HEK293T (cell line): Measurements from ENCODE around the gene CNGA4.

Source experiments
- CTCF ChIA-PET: fragments of 350-600 bp; formaldehyde crosslinking; extraction: SDS; loops from one replicate; lab custom pipeline; 2021; ENCODE audit warnings: antibody characterized with exemption, inconsistent platforms; lab: Yijun Ruan, JAX
- POLR2A ChIA-PET: fragments of 350-600 bp; formaldehyde crosslinking; extraction: SDS; loops from one replicate; lab custom pipeline; 2020; ENCODE audit warnings: antibody characterized with exemption, inconsistent platforms; lab: Yijun Ruan, JAX
- DNase-seq: peaks from one replicate; pipeline ENCODE4 v3.0.0; 2012; ENCODE audit warnings: mixed read lengths; ENCODE audit errors: extremely low spot score
- ARNT ChIP-seq: fragments of 450-650 bp; IDR thresholded peaks from 2 replicates; pipeline ENCODE4 v1.6.1; 2017; ENCODE audit warnings: mild to moderate bottlenecking
- BHLHE40 ChIP-seq: fragments of 450-650 bp; IDR thresholded peaks from 2 replicates; pipeline ENCODE4 v1.6.1; 2016; ENCODE audit warnings: mild to moderate bottlenecking, moderate library complexity, borderline replicate concordance
- CTBP1 ChIP-seq: fragments of 450-650 bp; IDR thresholded peaks from 2 replicates; pipeline ENCODE4 v1.6.1; 2016; ENCODE audit warnings: borderline replicate concordance
- ELF4 ChIP-seq: fragments of 450-650 bp; IDR thresholded peaks from 2 replicates; pipeline ENCODE4 v1.6.1; 2017; ENCODE audit warnings: antibody characterized with exemption
- FOXA1 ChIP-seq: fragments of 450-650 bp; IDR thresholded peaks from 2 replicates; pipeline ENCODE4 v1.6.1; 2016; ENCODE audit warnings: mild to moderate bottlenecking
- FOXK2 ChIP-seq: fragments of 450-650 bp; IDR thresholded peaks from 2 replicates; pipeline ENCODE4 v1.6.1; 2016; ENCODE audit warnings: mild to moderate bottlenecking
- FOXM1 ChIP-seq: fragments of 450-650 bp; IDR thresholded peaks from 2 replicates; pipeline ENCODE4 v1.6.1; 2017; ENCODE audit warnings: mild to moderate bottlenecking, borderline replicate concordance
- HDGF ChIP-seq: fragments of 450-650 bp; IDR thresholded peaks from 2 replicates; pipeline ENCODE4 v1.6.1; 2017; ENCODE audit warnings: antibody characterized with exemption, borderline replicate concordance
- L3MBTL2 ChIP-seq: fragments of 450-650 bp; conservative IDR thresholded peaks from 2 replicates; pipeline ENCODE4 v1.6.1; 2016; ENCODE audit warnings: mild to moderate bottlenecking
- LEF1 ChIP-seq: fragments of 450-650 bp; IDR thresholded peaks from 2 replicates; pipeline ENCODE4 v1.6.1; 2017; ENCODE audit warnings: mild to moderate bottlenecking, borderline replicate concordance
- NFRKB ChIP-seq: fragments of 450-650 bp; IDR thresholded peaks from 2 replicates; pipeline ENCODE4 v1.6.1; 2016; ENCODE audit warnings: mild to moderate bottlenecking, moderate library complexity
- PKNOX1 ChIP-seq: fragments of 450-650 bp; IDR thresholded peaks from 2 replicates; pipeline ENCODE4 v1.6.1; 2016
- SP1 ChIP-seq: fragments of 450-650 bp; IDR thresholded peaks from 2 replicates; pipeline ENCODE4 v1.6.1; 2017
- SUZ12 ChIP-seq: fragments of 450-650 bp; IDR thresholded peaks from 2 replicates; pipeline ENCODE4 v1.6.1; 2016; ENCODE audit warnings: mild to moderate bottlenecking
- TARDBP ChIP-seq: fragments of 450-650 bp; IDR thresholded peaks from 2 replicates; pipeline ENCODE4 v1.6.1; 2016
- ZNF384 ChIP-seq: fragments of 450-650 bp; IDR thresholded peaks from 2 replicates; pipeline ENCODE4 v1.6.1; 2016

Gene CNGA4

GRCh38 chr11:6238902-6239301 lies at the start of gene CNGA4:
TSS of gene CNGA4 (plus strand) at chr11:6239089. CDS start at chr11:6239207, 118 bp downstream.
- ChIA-PET POLR2A (no interaction called here), CTCF (interaction anchor here (0.8 kb wide), 1 partner anchor 12 kb away, joined by 4 read pairs; no protein-coding TSS in a partner anchor)
- TF ChIP-seq HDGF, result no peak
- TF ChIP-seq SUZ12, result no peak
- no peak for TF ChIP-seq L3MBTL2
- no peak for TF ChIP-seq BHLHE40
- TF ChIP-seq FOXA1, result no peak
- TF ChIP-seq TARDBP, result no peak
- TF ChIP-seq SP1, result no peak
- no peak for TF ChIP-seq LEF1
- no peak for TF ChIP-seq ARNT
- DNase-seq, result no peak

- CTCF ChIA-PET, result interaction anchor here (1.2 kb wide), 1 partner anchor 168 kb away, joined by 3 read pairs; no protein-coding TSS in a partner anchor
- DNase-seq, result no peak
- POLR2A ChIA-PET, result no interaction called here
- TF ChIP-seq FOXM1 (no peak), SP1 (no peak), BHLHE40 (no peak), CTBP1 (no peak), ELF4 (no peak), L3MBTL2 (no peak)
Measured at GRCh38 chr11:6191742-6192141, 47.1 kb upstream of the CNGA4 start.

GRCh38 chr11:6194065-6194581 lies 44.8 kb upstream of the CNGA4 start:
- ChIA-PET CTCF (no interaction called here), POLR2A (no interaction called here)
- DNase-seq, result no peak
- no peak for TF ChIP-seq ARNT
- no peak for TF ChIP-seq SP1
- no peak for TF ChIP-seq BHLHE40

GRCh38 chr11:6196396-6196795 lies 42.5 kb upstream of the CNGA4 start:
- CTCF ChIA-PET, result no interaction called here
- POLR2A ChIA-PET, result no interaction called here
- no peak for DNase-seq
- TF ChIP-seq TARDBP (no peak), FOXM1 (no peak), NFRKB (no peak), BHLHE40 (no peak), CTBP1 (no peak), PKNOX1 (no peak), ARNT (no peak), ELF4 (no peak), ZNF384 (no peak), LEF1 (no peak), SUZ12 (no peak)

GRCh38 chr11:6197466-6198200 lies 41.3 kb upstream of the CNGA4 start:
- ChIA-PET CTCF (no interaction called here), POLR2A (no interaction called here)
- no peak for DNase-seq
- TF ChIP-seq ARNT (no peak), FOXK2 (no peak), SP1 (no peak), HDGF (no peak), FOXM1 (no peak), FOXA1 (no peak), CTBP1 (no peak), TARDBP (no peak), L3MBTL2 (no peak), ELF4 (no peak), ZNF384 (no peak)

GRCh38 chr11:6199174-6199810 lies 39.6 kb upstream of the CNGA4 start, which contains the start of gene OR52W1:
TSS of gene OR52W1 (plus strand) at chr11:6199224. CDS start at chr11:6199224, 0 bp downstream.
- TF ChIP-seq TARDBP (no peak), NFRKB (no peak), LEF1 (no peak), HDGF (no peak), ARNT (no peak), SUZ12 (no peak), FOXA1 (no peak)
- ChIA-PET CTCF (no interaction called here), POLR2A (no interaction called here)
- DNase-seq, result no peak

- no peak for DNase-seq
- TF ChIP-seq CTBP1 (no peak), ELF4 (no peak), SUZ12 (no peak), NFRKB (no peak), PKNOX1 (no peak), FOXM1 (no peak), L3MBTL2 (no peak), FOXK2 (no peak), BHLHE40 (no peak)
- ChIA-PET CTCF (no interaction called here), POLR2A (no interaction called here)
Measured at GRCh38 chr11:6200975-6201374, 37.9 kb upstream of the CNGA4 start.
